ENCODE results near the gene SEPTIN2. TPM values are rescaled to one million over a fixed set of nuclear protein-coding genes. Genes with fewer than 3 reads are reported as not detected.
"Not testable (repeated sequence)": the region's sequence is repeated elsewhere in the genome, so short reads cannot be mapped to it uniquely, and the experiment has no call there.

Gene SEPTIN2
- total RNA-seq, 1 donor from 2014 or later, result 458 TPM

GRCh38 chr2:241312082-241312481, 3.6 kb upstream of the SEPTIN2 start:
- DNase-seq (ENCODE audit: extremely low read depth, low read depth, low spot score), result no peak

DNA sequence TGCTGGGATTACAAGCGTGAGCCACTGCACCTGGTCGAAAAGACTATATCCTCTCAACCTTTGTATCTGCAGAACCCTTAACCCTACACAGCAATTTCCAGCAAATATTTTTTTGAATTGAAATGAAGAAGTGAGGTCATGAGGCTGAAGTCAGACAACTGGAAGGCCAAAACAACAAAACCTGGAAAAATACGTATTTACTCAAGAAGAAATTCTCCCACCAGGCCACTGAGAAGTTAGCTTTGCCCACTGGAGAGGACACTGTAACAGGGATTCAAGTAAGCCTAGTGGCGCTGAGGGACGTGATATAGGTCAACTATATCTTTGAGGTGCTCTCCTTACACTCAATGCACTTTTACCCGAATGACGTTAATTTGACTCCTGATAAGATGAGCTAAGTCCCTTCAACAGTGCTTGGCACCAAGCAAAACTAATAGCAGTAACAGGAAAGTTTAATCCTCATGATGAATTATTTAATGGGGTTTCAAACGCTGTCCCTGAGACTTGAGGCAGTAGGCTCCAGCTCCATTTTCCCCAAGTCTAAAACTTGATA, 2.1 kb upstream of the SEPTIN2 start:
- DNase-seq (ENCODE audit: extremely low read depth, low read depth, low spot score), result no peak

DNA sequence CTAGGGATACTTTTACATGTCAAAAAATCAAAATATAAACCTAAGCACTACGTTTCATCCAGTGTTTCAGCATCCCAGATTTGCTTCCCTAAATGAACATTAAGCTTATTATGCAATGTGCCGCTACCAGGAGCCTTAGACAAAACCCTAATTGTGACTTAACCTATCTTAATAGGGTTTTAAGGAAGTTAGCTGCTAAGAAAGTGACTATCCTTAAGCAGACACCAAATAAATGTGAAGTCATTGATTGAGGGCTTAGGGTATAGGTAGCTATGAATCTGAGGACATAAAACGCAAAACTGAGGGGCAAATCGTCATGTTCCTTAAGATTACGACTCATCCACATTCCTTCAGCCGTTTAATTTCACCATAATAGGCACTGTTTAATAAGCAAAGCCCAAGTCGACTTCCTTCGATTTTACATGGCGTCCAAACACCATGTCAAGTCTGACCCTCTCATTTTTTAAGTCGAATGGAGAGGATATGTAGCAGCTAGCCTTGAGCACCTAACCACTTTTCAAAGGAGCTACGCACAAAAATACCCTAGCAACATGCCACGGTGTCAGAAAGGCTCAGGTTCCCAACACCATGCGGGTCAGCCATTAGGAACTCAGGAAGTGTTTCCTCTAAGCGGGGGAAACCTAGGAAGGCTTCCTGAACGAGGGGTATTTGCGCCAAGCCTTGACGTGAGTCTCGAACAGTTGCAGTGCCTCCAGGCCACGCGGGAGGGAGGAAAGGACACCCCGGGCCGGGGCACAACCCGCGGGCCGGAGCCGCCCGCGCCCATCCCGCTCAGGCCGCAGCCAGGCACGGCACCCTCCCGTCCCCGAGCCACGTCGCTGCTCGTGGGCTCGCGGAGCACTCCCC, 1.3 kb upstream of the SEPTIN2 start:
- DNase-seq (ENCODE audit: extremely low read depth, low read depth, low spot score), result peak; percentile 23

DNA sequence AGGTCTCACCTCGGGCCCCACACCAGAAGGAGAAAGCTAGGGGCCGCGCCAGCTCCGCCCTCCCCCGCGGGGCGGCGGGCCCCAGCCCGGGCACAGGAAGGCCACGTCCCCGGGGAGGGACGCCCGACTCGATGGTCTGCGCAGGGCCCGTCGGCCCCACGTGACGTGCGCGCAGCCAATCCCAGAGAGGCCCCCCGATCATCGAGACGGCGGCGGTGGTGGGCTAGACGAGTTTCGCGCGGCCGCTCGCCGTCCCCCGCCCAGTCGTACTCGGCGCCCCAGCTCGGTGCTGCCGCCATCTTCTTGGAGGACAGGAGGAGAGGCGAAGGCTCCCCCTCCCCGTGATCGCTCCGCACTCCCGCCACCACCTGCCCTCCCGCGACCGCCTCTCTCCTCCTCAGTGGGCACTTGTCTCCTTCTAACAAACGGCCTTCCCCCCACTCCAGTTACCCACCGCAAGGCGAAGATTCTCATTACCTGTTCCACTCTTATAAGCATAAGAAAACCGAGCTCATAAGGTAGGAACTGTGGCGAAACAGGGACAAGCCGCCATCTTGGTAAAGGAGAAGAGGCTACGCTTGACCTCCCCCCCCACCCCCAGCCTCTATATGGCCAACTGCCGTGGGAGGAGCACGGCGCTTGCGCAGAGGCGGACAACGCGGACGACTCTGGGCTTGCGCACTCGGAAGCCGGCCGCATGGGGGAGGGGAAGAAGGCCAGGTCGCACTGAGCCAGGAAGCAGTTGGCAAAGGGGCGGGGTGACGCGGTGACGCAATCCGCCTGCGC, 439 bp upstream of the SEPTIN2 start, which contains the start of gene HDLBP:
TSS of gene HDLBP (minus strand) at position 580 of the 786 bp plus-strand sequence. CDS start 48,803 bp downstream, outside the sequence.
- peak; percentile 83 for DNase-seq (ENCODE audit: extremely low read depth, low read depth, low spot score)

DNA sequence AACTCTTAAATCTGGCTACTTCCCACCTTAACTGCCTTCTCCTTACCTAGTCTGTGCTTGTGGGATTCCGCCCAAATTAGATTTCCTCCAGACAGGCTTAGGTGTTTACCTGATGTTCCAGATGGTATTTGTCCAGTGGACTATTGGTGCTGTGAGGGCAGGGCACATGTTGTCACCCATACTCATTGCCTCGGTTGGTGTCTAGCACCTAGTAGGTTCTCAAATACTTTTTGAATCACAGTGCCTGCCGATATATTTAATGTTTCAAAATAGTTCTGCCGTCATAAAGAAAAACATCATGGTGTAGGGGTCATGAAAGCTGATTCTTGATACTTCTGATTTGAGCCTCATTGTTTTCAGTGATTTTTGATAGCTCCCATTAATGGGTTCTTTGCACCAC, 1.1 kb downstream of the SEPTIN2 start:
- no peak for DNase-seq (ENCODE audit: extremely low read depth, low read depth, low spot score)

- no peak for DNase-seq (ENCODE audit: extremely low read depth, low read depth, low spot score)
Measured at GRCh38 chr2:241317391-241317790, 1.7 kb downstream of the SEPTIN2 start.

DNA sequence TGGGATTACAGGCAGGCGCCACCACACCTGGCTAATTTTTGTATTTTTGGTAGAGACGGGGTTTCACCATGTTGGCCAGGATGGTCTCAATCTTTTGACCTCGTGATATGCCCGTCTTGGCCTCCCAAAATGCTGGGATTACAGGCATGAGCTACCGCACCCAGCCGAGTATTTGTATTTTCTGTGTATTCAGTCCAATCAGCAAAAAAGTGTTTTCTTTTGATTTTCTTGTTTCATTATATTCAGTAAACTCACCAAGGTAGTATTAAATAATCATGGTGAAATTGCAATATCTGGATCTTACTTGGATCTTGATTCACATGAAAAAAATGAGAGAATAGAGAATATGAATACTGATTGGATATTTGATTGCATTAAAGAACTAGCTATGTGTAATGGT, 3.1 kb downstream of the SEPTIN2 start:
- DNase-seq (ENCODE audit: extremely low read depth, low read depth, low spot score), result not testable (repeated sequence)

GRCh38 chr2:241320394-241320793, 4.7 kb downstream of the SEPTIN2 start:
- no peak for DNase-seq (ENCODE audit: extremely low read depth, low read depth, low spot score)

DNA sequence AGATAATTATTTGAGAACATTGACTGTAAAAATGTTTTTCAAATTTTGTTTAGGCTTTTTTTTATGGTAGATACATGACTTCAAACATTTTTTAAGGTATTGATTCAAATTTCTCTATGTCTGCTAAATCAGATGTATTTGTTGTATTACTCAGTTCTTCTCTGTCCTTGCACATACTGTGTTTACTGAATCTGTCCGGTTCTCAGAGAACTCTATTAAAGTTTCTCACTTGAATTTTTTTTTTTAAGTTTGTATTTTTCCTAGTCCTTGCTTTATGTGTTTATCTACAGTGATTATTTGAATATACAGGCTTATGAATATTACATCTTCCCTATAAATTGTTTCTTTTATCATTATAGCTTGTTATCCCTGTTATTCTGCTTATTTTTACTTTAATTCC, 5.3 kb downstream of the SEPTIN2 start:
- no peak for DNase-seq (ENCODE audit: extremely low read depth, low read depth, low spot score)

GRCh38 chr2:241321886-241322285, 6.2 kb downstream of the SEPTIN2 start:
- DNase-seq (ENCODE audit: extremely low read depth, low read depth, low spot score), result no peak

GRCh38 chr2:241323778-241324177, 8.1 kb downstream of the SEPTIN2 start:
- no peak for DNase-seq (ENCODE audit: extremely low read depth, low read depth, low spot score)

- DNase-seq (ENCODE audit: extremely low read depth, low read depth, low spot score), result no peak
Measured at GRCh38 chr2:241324775-241325174, 9.1 kb downstream of the SEPTIN2 start.

DNA sequence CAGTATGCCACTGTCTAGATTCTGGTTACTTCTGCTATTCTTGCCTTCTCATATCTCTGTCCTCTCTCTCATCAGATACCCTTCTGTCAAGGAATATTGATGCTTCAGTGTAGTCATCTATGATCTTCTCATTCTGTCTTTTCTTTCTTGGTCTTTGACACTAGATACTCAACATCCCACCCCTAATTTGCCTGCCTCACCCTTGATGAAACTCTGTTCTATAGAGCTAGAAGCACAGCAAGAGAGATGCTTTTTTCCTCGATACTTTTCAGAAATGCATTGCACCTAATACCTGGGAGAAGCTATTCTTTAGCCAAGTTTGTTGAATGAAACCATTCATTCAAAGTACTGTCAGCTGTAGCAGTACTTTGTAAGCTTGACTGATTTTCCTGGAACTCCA, 9.5 kb downstream of the SEPTIN2 start:
- no peak for DNase-seq (ENCODE audit: extremely low read depth, low read depth, low spot score)

DNA sequence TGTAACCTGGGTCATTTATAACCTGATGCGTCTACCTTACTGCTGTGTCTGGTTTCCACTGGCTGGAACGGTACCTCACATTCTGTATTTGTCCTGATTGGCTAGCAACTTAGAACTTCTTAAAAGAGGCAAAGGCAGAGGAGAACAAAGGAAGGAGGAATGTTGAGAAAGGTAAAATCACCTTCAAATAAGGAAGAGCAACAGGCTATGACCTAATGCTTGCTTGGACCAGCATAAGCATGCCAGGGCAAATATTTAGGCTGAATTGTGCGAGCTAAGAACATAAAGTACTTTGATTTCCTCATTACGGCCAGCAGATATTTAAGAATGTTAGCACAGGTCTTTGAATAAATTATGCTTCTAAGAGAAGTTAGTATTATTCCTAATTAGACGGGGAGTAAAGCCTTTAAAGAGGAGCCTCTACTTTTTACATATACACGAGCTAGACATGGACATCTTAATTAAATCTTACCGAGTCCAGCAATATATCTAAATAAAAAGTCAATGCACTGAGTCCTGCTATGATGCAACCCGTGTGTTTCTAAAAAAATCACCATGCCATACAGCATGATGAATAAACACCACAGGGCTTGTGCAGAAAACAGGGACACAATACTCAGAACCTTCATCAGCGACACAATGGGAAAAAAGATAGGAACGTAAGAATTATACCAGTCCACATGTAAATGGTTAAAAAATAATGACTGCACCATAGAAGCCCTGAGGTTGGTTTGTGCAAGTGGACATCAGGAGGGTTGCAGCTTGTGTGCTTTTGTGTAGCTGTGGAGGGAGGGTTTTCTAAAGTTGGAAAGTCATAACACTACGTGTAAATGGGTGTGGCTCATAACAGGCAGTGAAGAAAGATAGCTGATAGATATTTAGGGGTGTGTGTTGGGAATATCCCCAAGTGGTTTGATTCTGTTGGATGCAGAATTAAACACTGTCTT, 14.2 kb downstream of the SEPTIN2 start:
- DNase-seq (ENCODE audit: extremely low read depth, low read depth, low spot score), result no peak

DNA sequence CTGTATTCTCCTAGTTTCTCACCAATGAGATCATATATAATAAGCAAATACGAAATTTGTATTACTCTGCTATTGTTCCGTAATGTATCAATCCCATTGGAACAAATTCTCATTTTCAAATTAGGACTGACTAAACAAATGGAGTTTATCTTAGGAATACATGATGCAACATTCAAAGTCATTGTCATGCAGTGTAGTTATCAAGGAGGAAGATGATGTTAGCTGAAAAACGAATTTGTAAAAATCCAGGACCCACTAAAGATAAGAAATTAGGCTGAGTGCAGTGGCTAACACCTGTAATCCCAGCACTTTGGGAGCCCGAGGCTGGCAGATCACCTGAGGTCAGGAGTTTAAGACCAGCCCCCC, 14.9 kb downstream of the SEPTIN2 start:
- DNase-seq (ENCODE audit: extremely low read depth, low read depth, low spot score), result no peak

DNA sequence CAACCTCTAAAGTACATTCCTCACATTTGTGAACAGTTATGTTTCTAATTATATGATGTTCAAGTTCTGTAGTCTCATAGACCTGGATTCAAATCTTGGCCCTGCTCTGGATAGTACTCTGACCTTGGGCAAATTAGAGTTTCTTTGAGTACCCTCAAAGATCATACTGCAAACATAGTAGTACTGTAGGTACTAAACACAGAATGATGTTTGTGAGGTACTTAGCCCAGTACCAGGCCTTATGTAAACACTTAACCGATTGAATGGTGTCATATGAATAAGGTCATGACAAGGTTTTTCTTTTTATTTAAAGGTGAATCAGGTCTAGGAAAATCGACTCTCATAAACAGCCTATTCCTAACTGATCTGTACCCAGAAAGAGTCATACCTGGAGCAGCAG, 19.1 kb downstream of the SEPTIN2 start:
- DNase-seq (ENCODE audit: extremely low read depth, low read depth, low spot score), result no peak

DNA sequence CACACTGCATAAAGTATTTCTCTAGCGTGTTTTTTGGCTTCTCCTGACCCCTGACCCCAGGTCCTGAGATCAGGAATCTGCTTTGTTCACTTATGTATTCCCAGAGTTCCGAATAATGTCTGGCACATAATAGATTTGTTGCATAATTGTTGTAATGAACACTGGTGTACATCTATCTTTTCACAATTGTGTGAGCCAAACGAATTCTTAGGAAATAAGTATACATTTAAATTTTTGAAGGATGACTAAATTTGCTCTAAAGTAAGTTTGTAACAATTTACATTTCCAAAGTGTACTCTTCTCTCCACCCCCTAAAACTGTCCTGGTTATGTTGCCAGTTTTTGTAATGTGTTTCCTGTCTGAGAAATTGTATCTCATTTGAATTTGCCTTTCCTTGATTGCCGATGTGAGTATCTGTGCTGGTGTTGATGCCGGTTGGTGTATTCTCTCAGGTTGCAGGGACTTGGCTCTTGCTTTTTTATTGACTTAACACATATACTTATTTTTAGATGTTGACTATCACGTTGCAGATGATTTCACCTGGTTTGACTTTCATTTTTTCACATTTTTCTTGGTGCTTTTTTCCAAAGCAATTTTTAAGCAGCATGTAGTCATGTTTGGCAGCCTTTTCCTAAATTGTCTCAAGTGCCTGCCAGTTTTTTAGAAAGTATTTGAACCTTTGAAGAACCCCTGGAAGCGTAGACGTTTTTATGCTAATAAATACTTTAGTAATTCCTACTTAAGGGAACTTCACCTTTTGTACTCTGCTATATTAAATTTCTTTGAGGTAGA, 24.3 kb downstream of the SEPTIN2 start:
- no peak for DNase-seq (ENCODE audit: extremely low read depth, low read depth, low spot score)

DNA sequence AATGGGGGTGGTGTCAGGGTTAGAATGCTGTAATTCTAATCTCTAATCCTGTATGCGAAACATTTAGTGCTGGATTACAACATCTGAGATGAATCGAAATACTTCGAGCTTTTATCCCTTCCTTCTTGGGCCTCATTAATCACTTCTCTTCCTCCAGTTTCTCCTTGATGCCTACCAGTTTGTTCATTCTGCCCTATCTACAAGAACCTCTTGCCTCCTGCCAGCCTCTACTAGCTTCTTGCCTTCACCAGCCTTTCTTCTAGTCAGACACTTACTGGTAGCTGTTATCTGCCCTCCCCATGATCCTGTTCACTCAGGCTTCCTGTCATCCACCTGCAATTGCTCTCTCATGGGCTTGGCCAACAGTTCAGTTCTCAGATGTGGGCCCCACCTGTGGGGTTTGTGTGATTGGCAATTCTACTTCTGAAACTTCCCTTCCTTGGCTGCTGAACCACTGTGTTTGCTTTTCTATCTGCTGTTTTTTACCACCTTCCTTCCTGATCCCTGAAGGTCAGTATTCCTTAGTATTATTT, 25.0 kb downstream of the SEPTIN2 start:
- no peak for DNase-seq (ENCODE audit: extremely low read depth, low read depth, low spot score)

GRCh38 chr2:241344925-241345651, 29.4 kb downstream of the SEPTIN2 start:
- DNase-seq (ENCODE audit: extremely low read depth, low read depth, low spot score), result no peak

Data from glomerular endothelial cell (primary cell).